K562 (cell line): ENCODE measurements around the gene ZACN. TPM values are rescaled to one million over a fixed set of nuclear protein-coding genes. Genes with fewer than 3 reads are reported as not detected.

Experiments
- ASH1L ChIP-seq: fragments of 450-650 bp; IDR thresholded peaks from 2 replicates; pipeline ENCODE4 v1.6.1; 2018; ENCODE audit warnings: borderline replicate concordance, mild to moderate bottlenecking, low read depth; ENCODE audit not compliant: partially characterized antibody
- FOXA1 ChIP-seq: fragments of 450-650 bp; IDR thresholded peaks from 2 replicates; pipeline ENCODE4 v1.6.1; 2016; ENCODE audit warnings: mild to moderate bottlenecking, borderline replicate concordance
- KDM1A ChIP-seq, 2 experiments: fragments of 450-650 bp; IDR thresholded peaks; 2 replicates each; pipeline ENCODE4 v1.6.1; 2016; ENCODE audit warnings: mild to moderate bottlenecking in 2 of 2
- KDM4B ChIP-seq, 2 experiments: fragments of 450-650 bp in 1 of 2; sonication (generic) in 1 of 2; IDR thresholded peaks; 2 replicates each; pipeline ENCODE4 v1.6.1; 2016 to 2017; ENCODE audit warnings: borderline replicate concordance in 2 of 2, antibody characterized with exemption in 1 of 2, low read depth in 1 of 2, mild to moderate bottlenecking in 1 of 2
- KLF16 ChIP-seq: IDR thresholded peaks from 2 replicates; pipeline ENCODE4 v1.6.1; 2016; ENCODE audit warnings: antibody characterized with exemption
- MLX ChIP-seq, 2 experiments: fragments of 450-650 bp in 1 of 2; sonication (generic) in 1 of 2; formaldehyde crosslinking; conservative IDR thresholded peaks; 2 replicates each; pipeline versions ENCODE4 v1.4.0 to v1.8.1; 2020 to 2022; ENCODE audit warnings: mild to moderate bottlenecking in 1 of 2, missing genetic modification reagents in 1 of 2
- NFIX ChIP-seq: fragments of 250-450 bp; sonication (Bioruptor Pico); IDR thresholded peaks from 2 replicates; pipeline ENCODE4 v1.4.0; 2020; ENCODE audit warnings: low read depth, mild to moderate bottlenecking, moderate library complexity
- PHTF2 ChIP-seq: fragments of 250-450 bp; sonication (Bioruptor Pico); IDR thresholded peaks from 2 replicates; pipeline ENCODE4 v1.5.0; 2021; ENCODE audit warnings: mild to moderate bottlenecking
- RBBP5 ChIP-seq: fragments of 200-600 bp; sonication (generic); IDR thresholded peaks from 2 replicates; pipeline ENCODE4 v1.6.1; 2012; ENCODE audit warnings: borderline replicate concordance, mild to moderate bottlenecking, low read length, control low read depth, inconsistent platforms; ENCODE audit not compliant: insufficient read depth, poor library complexity, severe bottlenecking
- SIN3A ChIP-seq, 2 experiments: fragments of 150-350 bp in 1 of 2; IDR thresholded peaks; 2 replicates each; pipeline ENCODE4 v1.6.1; 2011 to 2016; ENCODE audit warnings: borderline replicate concordance in 2 of 2, low read depth in 2 of 2, low read length in 2 of 2, mild to moderate bottlenecking in 2 of 2, moderate library complexity in 2 of 2; ENCODE audit not compliant: control insufficient read depth in 1 of 2
- SMAD3 ChIP-seq: fragments of 450-650 bp; formaldehyde crosslinking; conservative IDR thresholded peaks from 2 replicates; pipeline ENCODE4 v1.4.0; 2020; ENCODE audit warnings: mild to moderate bottlenecking
- SRF ChIP-seq, 2 experiments: fragments of 250-450, 450-650 bp in 1 of 2; sonication (Bioruptor Pico) in 1 of 2; sonication (generic) in 1 of 2; formaldehyde crosslinking; IDR thresholded peaks; 2 replicates each; pipeline versions ENCODE4 v1.5.0 to v1.5.1; 2020 to 2022; ENCODE audit warnings: mild to moderate bottlenecking in 1 of 2, missing genetic modification reagents in 1 of 2
- TAF7 ChIP-seq: fragments of 450-650 bp; IDR thresholded peaks from 2 replicates; pipeline ENCODE4 v1.6.1; 2016; ENCODE audit warnings: missing genetic modification characterization, missing compliant biosample characterization
- TAF9B ChIP-seq: fragments of 450-650 bp; IDR thresholded peaks from 2 replicates; pipeline ENCODE4 v1.6.1; 2018; ENCODE audit warnings: mild to moderate bottlenecking; ENCODE audit not compliant: partially characterized antibody
- ZBTB7A ChIP-seq: IDR thresholded peaks from 2 replicates; pipeline ENCODE4 v1.6.1; 2011; ENCODE audit warnings: low read depth, mild to moderate bottlenecking, low read length, moderate library complexity, borderline replicate concordance; ENCODE audit not compliant: control insufficient read depth
- ZHX1 ChIP-seq: fragments of 150-350 bp; conservative IDR thresholded peaks from 2 replicates; pipeline ENCODE4 v1.6.1; 2014; ENCODE audit warnings: low read length
- ZNF277 ChIP-seq: fragments of 250-450 bp; sonication (Bioruptor Pico); IDR thresholded peaks from 2 replicates; pipeline ENCODE4 v1.8.0; 2022; ENCODE audit warnings: inconsistent platforms, mild to moderate bottlenecking, moderate library complexity, borderline replicate concordance
- ZNF398 ChIP-seq: fragments of 250-450 bp; sonication (Bioruptor Pico); IDR thresholded peaks from 2 replicates; pipeline ENCODE4 v1.8.0; 2021; ENCODE audit warnings: moderate library complexity, mild to moderate bottlenecking, inconsistent platforms
- ZNF431 ChIP-seq: sonication (generic); formaldehyde crosslinking; IDR thresholded peaks from 2 replicates; pipeline ENCODE4 v1.8.0; 2022; ENCODE audit warnings: mild to moderate bottlenecking, missing genetic modification reagents
- ZZZ3 ChIP-seq: fragments of 450-650 bp; IDR thresholded peaks from 2 replicates; pipeline ENCODE4 v1.6.1; 2016; ENCODE audit warnings: antibody characterized with exemption, mild to moderate bottlenecking, moderate library complexity
- polyA plus RNA-seq, 8 experiments: library from polyadenylated mRNA; depleted of rRNA in 4 of 8; stranded (reverse) in 5 of 8; unstranded in 3 of 8; fragments of >200 nt; fragmentation: Nextera tagmentation in 2 of 8; fragmentation: Illumina TruSeq in 1 of 8; extraction: Ambion mirVana in 2 of 8; extraction: Trizol in 1 of 8; gene quantifications; 2 replicates each; pipeline versions ENCODE4 v1.2.1 to v1.2.3, GENCODE V29; 2011 to 2014; ENCODE audit warnings: inconsistent platforms in 1 of 8, missing spikeins in 1 of 8
- total RNA-seq, 7 experiments: library from RNA; depleted of rRNA in 6 of 7; stranded (reverse); fragments of >200 nt in 6 of 7; fragmentation: Illumina TruSeq in 2 of 7; extraction: Trizol in 2 of 7; gene quantifications; 2 replicates each; pipeline versions ENCODE4 v1.2.1 to v1.2.3, GENCODE V29; 2011 to 2021; ENCODE audit warnings: low replicate concordance in 1 of 7

ZACN gene
- total and polyA plus RNA-seq, 9 of the 15 experiments (the other 6 are each of a cell fraction or from before 2014, with no cell fraction given): 0.07 TPM; not detected in 8

GRCh38 chr17:76103274-76104139 is 24.5 kb downstream of the ZACN start, which contains the start of gene EXOC7 (continued):
- TF ChIP-seq RBBP5 (peak; percentile 59), KDM4B (IDR thresholded peaks at IDR 0.05; ENCODE audit: borderline replicate concordance in 2 of 2, low read depth in 1 of 2) (no peak; a peak in 1 of 4 replicates), KLF16 (no peak), ZNF431 (CRISPR knock-in tag) (no peak), SMAD3 (CRISPR knock-in tag) (no peak; the same call in 1 of the 2 replicates), FOXA1 (no peak), TAF7 (tag) (no peak), KDM1A (IDR thresholded peaks at IDR 0.05) (no peak), ZHX1 (peak; percentile 62; the same call in 1 of the 2 replicates), ZNF398 (CRISPR knock-in tag) (no peak), TAF9B (peak; percentile 30), ZZZ3 (no peak), MLX (CRISPR knock-in tag; conservative IDR thresholded peaks at IDR 0.05) (no peak), SIN3A (IDR thresholded peaks at IDR 0.05; ENCODE audit: borderline replicate concordance in 2 of 2, control insufficient read depth in 1 of 2, low read depth in 2 of 2, low read length in 2 of 2) (peak; percentile 57 to 79; a peak in 1 of 4 replicates), SRF (CRISPR knock-in tag; IDR thresholded peaks at IDR 0.05) (0 out of 4 replicates have a peak, but pooled peaks of 1 of the 2 experiments have one; percentile 23), PHTF2 (no peak), NFIX (CRISPR knock-in tag) (no peak), ASH1L (no peak), ZBTB7A (peak; percentile 91), ZNF277 (no peak)
